Islet precursor cell (in vitro differentiated cells): ENCODE results near the gene PAQR7.
"Not testable (repeated sequence)": the region's sequence is repeated elsewhere in the genome, so short reads cannot be mapped to it uniquely, and the experiment has no call there.

Experiments used
- DNase-seq: peaks from one replicate; pipeline ENCODE4 v3.0.0-alpha.2; 2018

PAQR7 gene

GRCh38 chr1:25843483-25843882 is 32.0 kb downstream of the PAQR7 start:
- DNase-seq, result no peak

GRCh38 chr1:25839808-25840207 is 35.7 kb downstream of the PAQR7 start:
- not testable (repeated sequence) for DNase-seq

GRCh38 chr1:25837262-25837875 is 38.1 kb downstream of the PAQR7 start:
- no peak for DNase-seq

GRCh38 chr1:25836695-25837094 is 38.8 kb downstream of the PAQR7 start:
- DNase-seq, result no peak

- no peak for DNase-seq
Observed at GRCh38 chr1:25834894-25835293, 40.6 kb downstream of the PAQR7 start.

- no peak for DNase-seq
Observed at GRCh38 chr1:25833158-25833557, 42.4 kb downstream of the PAQR7 start.

- DNase-seq, result peak; percentile 76
Observed at GRCh38 chr1:25832336-25833037, 43.0 kb downstream of the PAQR7 start.

GRCh38 chr1:25831569-25832196 is 43.8 kb downstream of the PAQR7 start:
- DNase-seq, result no peak

- DNase-seq, result no peak
Observed at GRCh38 chr1:25829046-25829445, 46.5 kb downstream of the PAQR7 start.

- no peak for DNase-seq
Observed at GRCh38 chr1:25828491-25828890, 47.0 kb downstream of the PAQR7 start.

GRCh38 chr1:25826571-25826970 is 48.9 kb downstream of the PAQR7 start:
- DNase-seq, result peak; percentile 54

- no peak for DNase-seq
Observed at GRCh38 chr1:25825605-25826004, 49.9 kb downstream of the PAQR7 start.

GRCh38 chr1:25821630-25822091 is 53.8 kb downstream of the PAQR7 start:
- no peak for DNase-seq

GRCh38 chr1:25821112-25821476 is 54.4 kb downstream of the PAQR7 start:
- DNase-seq, result no peak

GRCh38 chr1:25820247-25821111 is 55.0 kb downstream of the PAQR7 start:
- DNase-seq, result peak; percentile 89

- peak; percentile 95 for DNase-seq
Observed at GRCh38 chr1:25819491-25820246, 55.8 kb downstream of the PAQR7 start, which contains the start of gene MTFR1L. Gene MTFR1L (plus strand): TSS chr1:25819954. CDS start chr1:25823105, 3,151 bp downstream.

- peak; percentile 50 for DNase-seq
Observed at GRCh38 chr1:25818569-25818968, 56.9 kb downstream of the PAQR7 start.

- peak; percentile 81 for DNase-seq
Observed at GRCh38 chr1:25817840-25818501, 57.5 kb downstream of the PAQR7 start.

- no peak for DNase-seq
Observed at GRCh38 chr1:25816112-25816718, 59.3 kb downstream of the PAQR7 start.

GRCh38 chr1:25815208-25816111 is 60.0 kb downstream of the PAQR7 start:
- peak; percentile 43 for DNase-seq
